ENCODE results near the gene ACTG1.

Gene ACTG1

DNA sequence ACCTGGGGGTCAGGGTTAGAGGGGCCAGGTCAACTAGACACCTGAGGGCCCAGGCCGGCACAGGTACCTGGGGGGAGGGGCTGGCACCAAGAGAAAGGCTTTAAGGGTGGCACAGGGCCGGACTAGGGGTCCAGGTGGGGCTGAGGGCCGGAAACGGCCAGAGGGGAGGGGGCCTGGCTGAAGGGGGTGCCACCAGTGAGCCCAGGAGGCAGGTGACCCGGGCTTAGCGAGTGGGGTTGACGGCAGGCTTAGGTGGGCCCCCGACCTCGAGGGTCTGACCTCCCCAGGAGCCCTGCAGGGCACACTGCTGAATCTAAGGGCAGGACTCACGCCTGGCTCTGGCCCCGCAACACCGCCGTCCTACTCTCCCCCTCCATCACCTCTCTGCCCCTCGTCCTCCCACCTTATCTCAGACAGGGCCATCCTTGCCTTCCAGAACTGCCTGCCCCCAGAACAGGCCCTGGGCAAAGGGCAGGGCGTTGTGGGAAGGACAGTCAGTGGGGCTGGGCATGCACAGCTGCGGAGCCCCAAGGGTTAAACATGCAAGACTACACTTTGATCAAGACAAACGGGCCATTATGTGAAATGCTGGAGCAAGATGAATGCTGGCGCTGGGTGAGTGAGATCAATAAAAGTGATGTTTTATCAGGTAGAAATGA lies 44.4 kb downstream of the ACTG1 start:
- Histone ChIP-seq H3K9me3 (ENCODE audit: low read length) (no peaks in the 10 kb centered on the region), H3K27me3 (ENCODE audit: insufficient read depth, low read length) (no peaks in the 10 kb centered on the region)

DNA sequence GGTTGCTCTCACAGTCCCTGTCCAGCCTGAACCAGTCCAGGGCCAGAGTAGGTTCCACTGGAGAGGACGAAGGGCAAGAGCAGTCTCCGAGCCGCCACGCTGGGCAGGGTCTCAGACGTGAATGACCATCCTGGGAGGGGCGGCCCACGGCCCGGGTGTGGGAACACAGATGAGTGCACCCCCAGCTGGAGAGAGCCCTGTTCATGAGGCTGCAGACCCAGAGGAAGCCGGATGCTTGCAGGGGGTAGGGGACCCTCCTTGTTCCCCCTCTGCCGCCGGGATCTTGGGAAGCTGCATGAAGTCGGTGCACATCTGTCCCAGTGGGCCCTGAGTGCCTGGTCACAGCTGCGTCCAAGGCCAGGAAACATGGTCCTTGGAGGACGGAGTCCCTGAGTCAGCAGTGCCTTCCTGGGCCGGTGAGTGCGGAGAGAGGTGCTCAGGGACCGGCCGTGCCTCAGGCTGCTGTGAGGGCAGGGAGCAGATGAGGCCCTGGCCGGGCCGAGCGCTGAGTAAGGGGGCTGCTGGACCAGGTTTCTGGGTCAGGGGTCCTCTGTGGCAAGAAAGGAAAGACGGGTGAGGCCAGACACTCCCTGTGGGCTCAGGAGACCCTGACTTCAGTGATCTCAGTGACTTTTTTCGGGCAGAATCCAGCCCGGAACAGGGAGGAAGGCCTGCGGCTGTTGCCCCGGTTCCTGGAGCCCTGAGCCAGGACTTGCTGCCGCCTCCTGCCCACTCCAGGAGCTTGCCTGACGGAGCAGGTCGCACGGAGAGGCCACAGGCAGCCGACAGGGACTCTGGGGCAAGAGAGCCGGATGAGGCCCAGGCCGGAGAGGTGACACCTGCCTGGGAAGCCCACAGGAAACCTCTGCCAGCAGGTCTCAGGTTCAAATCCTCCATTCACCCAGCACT lies 45.8 kb downstream of the ACTG1 start:
- Histone ChIP-seq H2AFZ (ENCODE audit: low read depth, low read length) (no peak overlapping the region), H3K27me3 (ENCODE audit: insufficient read depth, low read length) (no peaks in the 10 kb centered on the region), H3K36me3 (ENCODE audit: insufficient read depth, low read length) (peaks cover 19% of the 10 kb centered on the region), H3K4me1 (ENCODE audit: insufficient read depth, low read length) (no peaks in the 10 kb centered on the region), H3K4me3 (ENCODE audit: low read length) (no peak overlapping the region), H3K9me3 (ENCODE audit: low read length) (no peaks in the 10 kb centered on the region)

More for the DNA sequence above, 44.4 kb downstream of the ACTG1 start:
- Histone ChIP-seq H3K4me3 (ENCODE audit: low read length) (no peak overlapping the region), H3K4me1 (ENCODE audit: insufficient read depth, low read length) (no peaks in the 10 kb centered on the region), H2AFZ (ENCODE audit: low read depth, low read length) (no peak overlapping the region), H3K36me3 (ENCODE audit: insufficient read depth, low read length) (peaks cover 6% of the 10 kb centered on the region)

DNA sequence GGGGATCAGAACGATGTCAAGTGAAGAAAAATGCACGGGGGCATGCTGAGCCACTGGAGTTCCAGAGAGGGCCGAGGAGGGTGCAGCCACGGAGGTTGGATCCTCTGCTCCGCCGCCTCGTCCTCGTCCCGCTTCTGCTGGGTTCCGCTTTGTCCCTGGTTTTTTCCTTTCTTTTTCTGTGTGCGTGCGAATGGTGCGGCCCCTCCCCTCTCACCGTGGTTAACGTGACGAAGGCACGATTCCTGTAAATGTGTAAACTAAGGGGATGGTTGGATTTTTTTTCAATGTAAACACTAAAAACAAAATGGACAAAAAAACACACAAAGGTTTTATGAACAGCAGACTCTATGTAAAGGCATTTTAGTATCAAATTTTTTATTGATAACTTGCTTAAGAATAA lies 46.7 kb downstream of the ACTG1 start:
- H2AFZ ChIP-seq (ENCODE audit: low read depth, low read length) = no peak overlapping the region
- no peaks in the 10 kb centered on the region for H3K27me3 ChIP-seq (ENCODE audit: insufficient read depth, low read length)
- H3K4me1 ChIP-seq (ENCODE audit: insufficient read depth, low read length) = no peaks in the 10 kb centered on the region
- no peak overlapping the region for H3K4me3 ChIP-seq (ENCODE audit: low read length)
- peaks cover 26% of the 10 kb centered on the region for H3K36me3 ChIP-seq (ENCODE audit: insufficient read depth, low read length)
- no peaks in the 10 kb centered on the region for H3K9me3 ChIP-seq (ENCODE audit: low read length)

DNA sequence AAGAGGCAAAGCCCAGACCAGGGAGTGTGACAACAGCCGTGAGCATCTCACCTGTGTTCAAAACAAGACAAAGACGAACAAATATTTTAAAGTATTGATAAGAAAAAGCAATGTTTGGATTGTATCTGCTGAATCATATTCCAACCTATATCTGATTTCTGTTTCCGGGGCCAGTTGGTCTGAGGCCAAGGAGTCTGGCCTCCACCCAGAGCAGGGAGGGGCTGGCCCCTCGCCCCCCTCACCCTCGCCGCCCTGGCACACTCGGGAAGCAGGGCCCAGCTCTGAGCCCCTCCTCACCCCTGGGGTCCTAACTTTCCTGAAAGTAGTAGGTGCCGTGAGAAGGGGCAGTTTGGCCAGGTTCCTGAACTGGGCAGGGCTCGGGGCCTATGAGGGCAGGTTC lies 48.0 kb downstream of the ACTG1 start:
- Histone ChIP-seq H3K36me3 (ENCODE audit: insufficient read depth, low read length) (peaks cover 33% of the 10 kb centered on the region), H3K4me3 (ENCODE audit: low read length) (no peak overlapping the region), H3K27me3 (ENCODE audit: insufficient read depth, low read length) (no peaks in the 10 kb centered on the region), H3K9me3 (ENCODE audit: low read length) (no peaks in the 10 kb centered on the region), H2AFZ (ENCODE audit: low read depth, low read length) (no peak overlapping the region), H3K4me1 (ENCODE audit: insufficient read depth, low read length) (no peaks in the 10 kb centered on the region)

DNA sequence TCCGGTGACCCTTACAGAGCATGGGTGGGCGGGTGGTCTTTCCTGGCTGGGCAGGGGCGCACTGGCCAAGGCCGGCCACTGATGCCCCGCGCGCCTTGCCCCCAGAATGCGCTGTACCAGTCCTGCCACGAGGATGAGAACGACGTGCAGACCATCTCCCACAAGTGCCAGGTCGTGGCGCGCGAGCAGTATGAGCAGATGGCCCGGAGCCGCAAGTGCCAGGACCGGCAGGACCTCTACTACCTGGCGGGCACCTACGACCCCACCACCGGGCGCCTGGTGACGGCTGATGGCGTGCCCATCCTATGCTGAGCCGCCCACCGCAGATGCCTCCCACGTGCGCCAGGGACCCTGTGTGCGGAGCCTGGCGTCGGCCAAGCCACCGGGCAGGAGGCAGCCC lies 49.1 kb downstream of the ACTG1 start:
- Histone ChIP-seq H3K27me3 (ENCODE audit: insufficient read depth, low read length) (no peaks in the 10 kb centered on the region), H3K9me3 (ENCODE audit: low read length) (peaks cover 1% of the 10 kb centered on the region), H3K36me3 (ENCODE audit: insufficient read depth, low read length) (peaks cover 39% of the 10 kb centered on the region), H2AFZ (ENCODE audit: low read depth, low read length) (no peak overlapping the region), H3K4me3 (ENCODE audit: low read length) (no peak overlapping the region), H3K4me1 (ENCODE audit: insufficient read depth, low read length) (no peaks in the 10 kb centered on the region)

DNA sequence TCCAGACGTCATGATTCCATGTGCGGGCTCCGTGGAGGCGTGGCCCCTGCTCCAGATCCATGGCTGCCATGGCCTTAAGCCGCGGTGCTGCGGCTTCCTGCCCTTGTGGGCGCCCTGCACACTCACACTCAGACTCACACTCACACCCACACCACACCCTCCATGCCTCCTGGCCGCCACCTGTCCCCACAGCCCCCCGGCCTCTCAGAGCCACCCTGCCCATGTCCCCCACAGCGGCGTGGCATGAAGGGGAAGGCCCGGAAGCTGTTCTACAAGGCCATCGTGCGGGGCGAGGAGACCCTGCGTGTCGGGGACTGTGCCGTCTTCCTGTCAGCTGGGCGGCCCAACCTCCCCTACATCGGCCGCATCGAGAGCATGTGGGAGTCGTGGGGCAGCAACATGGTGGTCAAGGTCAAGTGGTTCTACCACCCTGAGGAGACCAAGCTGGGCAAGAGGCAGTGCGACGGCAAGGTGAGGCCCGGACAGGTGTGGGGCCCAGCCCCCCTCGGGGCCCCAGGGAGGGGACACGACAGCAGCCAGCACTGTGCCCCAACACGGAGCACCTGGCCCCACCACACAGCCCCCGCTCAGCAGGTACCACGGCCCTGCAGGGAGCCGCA lies 50.0 kb downstream of the ACTG1 start:
- Histone ChIP-seq H3K9me3 (ENCODE audit: low read length) (peaks cover 8% of the 10 kb centered on the region), H3K27me3 (ENCODE audit: insufficient read depth, low read length) (no peaks in the 10 kb centered on the region), H2AFZ (ENCODE audit: low read depth, low read length) (no peak overlapping the region), H3K36me3 (ENCODE audit: insufficient read depth, low read length) (peaks cover 41% of the 10 kb centered on the region), H3K4me3 (ENCODE audit: low read length) (no peak overlapping the region), H3K4me1 (ENCODE audit: insufficient read depth, low read length) (no peaks in the 10 kb centered on the region)

DNA sequence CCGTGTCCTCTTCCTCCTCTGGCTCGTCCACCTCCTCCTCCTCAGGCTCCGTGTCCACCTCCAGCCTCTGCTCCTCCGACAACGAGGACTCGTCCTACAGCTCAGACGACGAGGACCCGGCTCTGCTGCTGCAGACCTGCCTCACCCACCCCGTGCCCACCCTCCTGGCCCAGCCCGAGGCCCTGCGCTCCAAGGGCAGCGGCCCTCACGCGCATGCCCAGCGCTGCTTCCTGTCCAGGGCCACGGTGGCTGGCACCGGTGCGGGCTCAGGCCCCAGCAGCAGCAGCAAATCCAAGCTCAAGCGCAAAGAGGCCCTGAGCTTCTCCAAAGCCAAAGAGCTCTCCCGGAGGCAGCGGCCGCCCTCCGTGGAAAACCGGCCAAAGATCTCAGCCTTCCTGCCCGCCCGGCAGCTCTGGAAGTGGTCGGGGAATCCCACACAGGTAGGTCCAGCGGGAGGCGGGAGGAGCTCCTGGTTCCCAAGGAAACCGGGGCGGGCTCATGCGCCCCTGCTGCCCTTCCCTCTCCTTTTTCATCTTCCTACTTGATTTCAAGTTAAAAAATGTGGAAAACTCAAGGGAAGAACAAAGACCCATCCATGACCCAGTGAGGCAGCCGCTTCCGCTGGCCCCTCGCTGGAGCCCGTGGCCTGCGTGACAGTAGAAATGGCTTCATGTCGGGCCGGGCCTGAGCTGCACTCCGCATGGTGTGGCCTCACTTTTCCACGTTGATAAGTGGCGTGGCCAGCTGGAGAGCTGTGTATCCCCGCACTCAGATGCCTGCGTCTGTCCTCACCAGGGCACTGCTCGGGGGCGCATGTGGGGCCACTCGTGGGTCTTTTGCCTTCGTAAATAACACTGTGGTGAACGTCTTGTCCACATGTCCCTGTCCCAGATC lies 50.7 kb downstream of the ACTG1 start:
- Histone ChIP-seq H3K27me3 (ENCODE audit: insufficient read depth, low read length) (no peaks in the 10 kb centered on the region), H3K4me1 (ENCODE audit: insufficient read depth, low read length) (peaks cover 6% of the 10 kb centered on the region), H3K36me3 (ENCODE audit: insufficient read depth, low read length) (peaks cover 41% of the 10 kb centered on the region)

DNA sequence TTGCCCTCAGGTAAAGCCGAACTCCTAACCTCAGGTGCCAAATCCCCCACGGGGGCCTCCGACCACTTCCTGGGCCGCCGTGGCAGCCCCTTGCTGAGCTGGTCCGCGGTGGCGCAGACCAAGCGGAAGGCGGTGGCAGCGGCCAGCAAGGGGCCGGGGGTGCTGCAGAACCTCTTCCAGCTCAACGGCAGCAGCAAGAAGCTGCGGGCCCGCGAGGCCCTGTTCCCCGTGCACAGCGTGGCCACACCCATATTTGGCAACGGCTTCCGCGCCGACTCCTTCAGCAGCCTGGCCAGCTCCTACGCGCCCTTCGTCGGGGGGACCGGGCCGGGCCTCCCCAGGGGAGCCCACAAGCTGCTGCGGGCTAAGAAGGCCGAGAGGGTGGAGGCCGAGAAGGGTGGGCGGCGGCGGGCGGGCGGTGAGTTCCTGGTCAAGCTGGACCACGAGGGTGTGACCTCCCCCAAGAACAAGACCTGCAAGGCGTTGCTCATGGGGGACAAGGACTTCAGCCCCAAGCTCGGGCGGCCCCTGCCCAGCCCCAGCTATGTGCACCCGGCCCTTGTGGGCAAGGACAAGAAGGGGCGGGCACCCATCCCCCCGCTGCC lies 51.6 kb downstream of the ACTG1 start:
- Histone ChIP-seq H3K4me1 (ENCODE audit: insufficient read depth, low read length) (peaks cover 15% of the 10 kb centered on the region), H3K4me3 (ENCODE audit: low read length) (no peak overlapping the region), H3K9me3 (ENCODE audit: low read length) (peaks cover 13% of the 10 kb centered on the region), H3K27me3 (ENCODE audit: insufficient read depth, low read length) (no peaks in the 10 kb centered on the region), H3K36me3 (ENCODE audit: insufficient read depth, low read length) (peaks cover 41% of the 10 kb centered on the region), H2AFZ (ENCODE audit: low read depth, low read length) (no peak overlapping the region)

More for the DNA sequence above, 50.7 kb downstream of the ACTG1 start:
- Histone ChIP-seq H2AFZ (ENCODE audit: low read depth, low read length) (no peak overlapping the region), H3K4me3 (ENCODE audit: low read length) (no peak overlapping the region), H3K9me3 (ENCODE audit: low read length) (peaks cover 13% of the 10 kb centered on the region)
